ENCODE data around the gene SLC45A2. TPM values are rescaled to one million over a fixed set of nuclear protein-coding genes. Genes with fewer than 3 reads are reported as not detected.
A peak's percentile ranks its signal among the peaks of the same experiment; 100 is the strongest.

SLC45A2 gene
- total and polyA plus RNA-seq, 9 of the 15 experiments (the other 6 are each of a cell fraction or from before 2014, with no cell fraction given) = 0.03 to 0.29 (median 0.14) TPM; not detected in 4

DNA sequence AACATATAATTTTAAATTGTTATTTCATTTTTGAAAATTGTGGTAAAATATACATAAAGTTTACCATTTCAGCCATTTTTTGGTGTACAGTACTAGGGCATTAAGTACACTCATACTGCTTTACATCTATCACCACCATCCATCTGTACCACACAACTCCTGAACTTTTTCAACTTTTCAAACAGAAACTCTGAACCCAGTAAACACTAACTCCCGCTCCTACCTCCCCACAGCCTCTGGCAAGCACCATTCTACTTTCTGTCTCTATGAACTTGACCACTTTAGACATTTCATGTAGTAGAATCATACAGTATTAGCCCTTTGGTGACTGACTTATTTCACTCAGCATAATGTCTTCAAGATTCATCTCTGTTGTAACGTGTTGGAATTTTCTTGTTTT is 8.4 kb upstream of the SLC45A2 start:
- ChIA-PET CTCF (ENCODE audit: low intra/inter-chr PET ratio) (no interaction called here), POLR2A (no interaction called here)
- Histone ChIP-seq H3K36me3 (ENCODE audit: control insufficient read depth, insufficient read depth, low read length) (no peaks in the 10 kb centered on the region), H3K27ac (ENCODE audit: extremely low read depth, low read depth, low read length) (no peak overlapping the region), H3K9ac (ENCODE audit: insufficient read depth in 1 of 2, low read depth in 2 of 2, low read length in 2 of 2) (no peak overlapping the region), H3K27me3 (ENCODE audit: control insufficient read depth in 2 of 2, insufficient read depth in 2 of 2, low read length in 2 of 2) (no peaks in the 10 kb centered on the region), H2AFZ (ENCODE audit: low read depth, low read length) (no peak overlapping the region), H3K9me1 (ENCODE audit: control insufficient read depth, insufficient read depth, low read length) (no peaks in the 10 kb centered on the region), H4K20me1 (replicated peaks; ENCODE audit: control insufficient read depth, insufficient read depth, low read length) (no peaks in the 10 kb centered on the region), H3K79me2 (ENCODE audit: control insufficient read depth, insufficient read depth, low read length) (no peaks in the 10 kb centered on the region), H3K4me3 (no peak overlapping the region), H3K9me3 (replicated peaks; ENCODE audit: control insufficient read depth, insufficient read depth, low read depth, low read length) (no peaks in the 10 kb centered on the region), H3K4me1 (replicated peaks in 1 of 2; ENCODE audit: control insufficient read depth in 2 of 2, insufficient read depth in 2 of 2, low read length in 2 of 2) (no peaks in the 10 kb centered on the region), H3K4me2 (ENCODE audit: insufficient read depth, low read length) (no peak overlapping the region)
- in situ Hi-C loops (cut with MboI) (no loop called here), intact Hi-C loops (cut with micrococcal nuclease) (no loop called here)
- no peak for DNase-seq (ENCODE audit: extremely low read depth in 1 of 4, low spot score in 3 of 4)
- TF ChIP-seq STAT5B (CRISPR knock-in tag; IDR thresholded peaks at IDR 0.05) = no peak
- WGBS (ENCODE audit: insufficient coverage, low coverage, missing lambda C conversion rate) = 38% methylated on average over 2 of the region's 2 CpGs
- no peak for FAIRE-seq
- no TSS peak for BruUV-seq (replicated peaks)
- ATAC-seq = no peak

GRCh38 chr5:33985447-33985846 is 954 bp upstream of the SLC45A2 start:
- FAIRE-seq = no peak
- ChIA-PET CTCF (ENCODE audit: low intra/inter-chr PET ratio) (no interaction called here), POLR2A (no interaction called here)
- H2AFZ ChIP-seq (ENCODE audit: low read depth, low read length) = no peak overlapping the region; the same call in 1 of the 2 replicates
- no peak overlapping the region for H3K4me3 ChIP-seq
- WGBS (ENCODE audit: insufficient coverage, low coverage, missing lambda C conversion rate) = 11% methylated on average over 6 of the region's 6 CpGs
- in situ Hi-C loops (cut with MboI) = no loop called here
- peaks cover 5% of the 10 kb centered on the region; the same call in 1 of the 2 replicates for H3K9me3 ChIP-seq (replicated peaks; ENCODE audit: control insufficient read depth, insufficient read depth, low read depth, low read length)
- H3K27ac ChIP-seq (ENCODE audit: extremely low read depth, low read depth, low read length) = no peak overlapping the region
- ATAC-seq = no peak
- no TSS peak for BruUV-seq (replicated peaks)
- H3K79me2 ChIP-seq (ENCODE audit: control insufficient read depth, insufficient read depth, low read length) = no peaks in the 10 kb centered on the region
- intact Hi-C loops (cut with micrococcal nuclease) = no loop called here
- no peaks in the 10 kb centered on the region for H3K36me3 ChIP-seq (ENCODE audit: control insufficient read depth, insufficient read depth, low read length)
- H3K27me3 ChIP-seq (ENCODE audit: control insufficient read depth in 2 of 2, insufficient read depth in 2 of 2, low read length in 2 of 2) = peaks cover 9 to 11% of the 10 kb centered on the region in 2 experiments; a peak in 4 of 5 replicates
- peaks cover 6 to 14% of the 10 kb centered on the region in 2 experiments; a peak in 4 of 5 replicates for H3K4me1 ChIP-seq (replicated peaks in 1 of 2; ENCODE audit: control insufficient read depth in 2 of 2, insufficient read depth in 2 of 2, low read length in 2 of 2)
- H3K9ac ChIP-seq (ENCODE audit: insufficient read depth in 1 of 2, low read depth in 2 of 2, low read length in 2 of 2) = no peak overlapping the region
- H3K9me1 ChIP-seq (ENCODE audit: control insufficient read depth, insufficient read depth, low read length) = no peaks in the 10 kb centered on the region
- DNase-seq (ENCODE audit: extremely low read depth in 1 of 4, low spot score in 3 of 4) = no peak
- peak overlapping the region; percentile 60; the same call in 1 of the 2 replicates for H3K4me2 ChIP-seq (ENCODE audit: insufficient read depth, low read length)
- H4K20me1 ChIP-seq (replicated peaks; ENCODE audit: control insufficient read depth, insufficient read depth, low read length) = no peaks in the 10 kb centered on the region
- TF ChIP-seq SMARCB1 (IDR thresholded peaks at IDR 0.05; ENCODE audit: insufficient read length, low read depth) (no peak), HLTF (IDR thresholded peaks at IDR 0.05) (no peak), POLR2AphosphoS5 (IDR thresholded peaks at IDR 0.05; ENCODE audit: control insufficient read depth, insufficient read depth, low read depth, low read length) (no peak), HSF4 (CRISPR knock-in tag; IDR thresholded peaks at IDR 0.05; ENCODE audit: borderline replicate concordance) (no peak), SMARCC2 (IDR thresholded peaks at IDR 0.05; ENCODE audit: low read depth) (no peak), CEBPB (tag; IDR thresholded peaks at IDR 0.05) (peak; percentile 65), TRIM24 (IDR thresholded peaks at IDR 0.05) (peak in 1 of 2 experiments; percentile 6; a peak in 1 of 4 replicates), TBP (optimal IDR thresholded peaks at IDR 0.05; ENCODE audit: low read depth, low read length) (no peak), CEBPG (CRISPR knock-in tag; IDR thresholded peaks at IDR 0.05) (no peak), CEBPG (tag; conservative IDR thresholded peaks at IDR 0.05 in 1 of 2, IDR thresholded peaks at IDR 0.05 in 1 of 2) (0 out of 4 replicates have a peak, but pooled peaks of 1 of the 2 experiments have one; percentile 14), HDAC3 (IDR thresholded peaks at IDR 0.05; ENCODE audit: borderline replicate concordance, partially characterized antibody) (no peak)
- TF ChIP-seq, protein P1, sequence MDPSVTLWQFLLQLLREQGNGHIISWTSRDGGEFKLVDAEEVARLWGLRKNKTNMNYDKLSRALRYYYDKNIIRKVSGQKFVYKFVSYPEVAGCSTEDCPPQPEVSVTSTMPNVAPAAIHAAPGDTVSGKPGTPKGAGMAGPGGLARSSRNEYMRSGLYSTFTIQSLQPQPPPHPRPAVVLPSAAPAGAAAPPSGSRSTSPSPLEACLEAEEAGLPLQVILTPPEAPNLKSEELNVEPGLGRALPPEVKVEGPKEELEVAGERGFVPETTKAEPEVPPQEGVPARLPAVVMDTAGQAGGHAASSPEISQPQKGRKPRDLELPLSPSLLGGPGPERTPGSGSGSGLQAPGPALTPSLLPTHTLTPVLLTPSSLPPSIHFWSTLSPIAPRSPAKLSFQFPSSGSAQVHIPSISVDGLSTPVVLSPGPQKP (CRISPR knock-in tag; IDR thresholded peaks at IDR 0.05) = no peak

Measured in K562 (cell line).